GM23338 (cell line): ENCODE results near the gene AVP. TPM values are rescaled to one million over a fixed set of nuclear protein-coding genes. Genes with fewer than 3 reads are reported as not detected.

Experiments
- ATAC-seq: fragments of 200-7000 bp; cut with Tn5 transposase; 3 replicates; pipeline ENCODE4 v1.9.1; 2020
- DNase-seq: peaks from one replicate; pipeline ENCODE4 v3.0.0-alpha.2; 2015; ENCODE audit warnings: low spot score
- H2AFZ ChIP-seq: fragments of 200-600 bp; sonication (generic); 2 replicates; pipeline ENCODE4 v1.8.0; 2016; ENCODE audit warnings: antibody characterized with exemption, mild to moderate bottlenecking, moderate library complexity
- H3F3A ChIP-seq: fragments of 200-600 bp; sonication (generic); replicated peaks from 2 replicates; pipeline ENCODE4 v1.8.0; 2017; ENCODE audit warnings: antibody characterized with exemption, mixed run types, low read depth
- H3K27ac ChIP-seq: fragments of 200-600 bp; sonication (generic); 2 replicates; pipeline ENCODE4 v1.6.1; 2016; ENCODE audit warnings: low read depth
- H3K27me3 ChIP-seq: fragments of 200-600 bp; sonication (generic); 2 replicates; pipeline ENCODE4 v1.8.0; 2016; ENCODE audit warnings: mild to moderate bottlenecking, mixed run types, moderate library complexity; ENCODE audit not compliant: insufficient read depth
- H3K36me3 ChIP-seq: fragments of 200-600 bp; sonication (generic); 2 replicates; pipeline ENCODE4 v1.8.0; 2016; ENCODE audit warnings: mild to moderate bottlenecking; ENCODE audit not compliant: insufficient read depth
- H3K4me1 ChIP-seq: fragments of 200-600 bp; sonication (generic); 2 replicates; pipeline ENCODE4 v1.8.0; 2016; ENCODE audit warnings: mild to moderate bottlenecking, moderate library complexity; ENCODE audit not compliant: insufficient read depth
- H3K4me2 ChIP-seq: fragments of 200-600 bp; sonication (generic); 2 replicates; pipeline ENCODE4 v1.7.1; 2017; ENCODE audit warnings: mixed run types
- H3K4me3 ChIP-seq: fragments of 200-600 bp; sonication (generic); 2 replicates; pipeline ENCODE4 v1.6.1; 2016; ENCODE audit warnings: mixed run types
- H3K79me2 ChIP-seq: fragments of 200-600 bp; sonication (generic); replicated peaks from 2 replicates; pipeline ENCODE4 v1.8.0; 2017; ENCODE audit warnings: mild to moderate bottlenecking; ENCODE audit not compliant: insufficient read depth
- H3K9me2 ChIP-seq: fragments of 200-600 bp; sonication (generic); 2 replicates; pipeline ENCODE4 v1.8.0; 2017; ENCODE audit not compliant: insufficient read depth
- H4K20me1 ChIP-seq: fragments of 200-600 bp; sonication (generic); replicated peaks from 2 replicates; pipeline ENCODE4 v1.8.0; 2017; ENCODE audit warnings: mild to moderate bottlenecking; ENCODE audit not compliant: insufficient read depth
- H3K27ac Mint-ChIP-seq: 2 replicates; pipeline ENCODE4 v1.8.0; 2020; ENCODE audit warnings: inconsistent platforms, mild to moderate bottlenecking, moderate library complexity, mixed read lengths
- H3K27me3 Mint-ChIP-seq: 3 replicates; pipeline ENCODE4 v1.8.0; 2022; ENCODE audit warnings: low read depth, mild to moderate bottlenecking, moderate library complexity, mixed read lengths, inconsistent platforms; ENCODE audit not compliant: insufficient read depth, poor library complexity
- H3K36me3 Mint-ChIP-seq: 3 replicates; pipeline ENCODE4 v1.8.0; 2021; ENCODE audit warnings: low read depth, mild to moderate bottlenecking, inconsistent platforms, moderate library complexity, mixed read lengths
- H3K4me1 Mint-ChIP-seq: 3 replicates; pipeline ENCODE4 v1.8.0; 2020; ENCODE audit warnings: mild to moderate bottlenecking, inconsistent platforms, mixed read lengths
- H3K4me3 Mint-ChIP-seq: 3 replicates; pipeline ENCODE4 v1.8.0; 2021; ENCODE audit warnings: moderate library complexity, mild to moderate bottlenecking, inconsistent platforms, mixed read lengths
- H3K9me3 Mint-ChIP-seq: 3 replicates; pipeline ENCODE4 v1.8.0; 2020; ENCODE audit warnings: moderate library complexity, mild to moderate bottlenecking, inconsistent platforms, mixed read lengths
- CREB1 ChIP-seq: fragments of 250-450 bp; sonication (Bioruptor Pico); IDR thresholded peaks from 2 replicates; pipeline ENCODE4 v1.5.0; 2020; ENCODE audit warnings: low read depth, mild to moderate bottlenecking, moderate library complexity
- EZH2 ChIP-seq: fragments of 200-600 bp; sonication (generic); IDR thresholded peaks from one replicate; pipeline ENCODE4 v1.8.0; 2017; ENCODE audit warnings: antibody characterized with exemption, mild to moderate bottlenecking, low read depth; ENCODE audit not compliant: unreplicated experiment
- EZH2phosphoT487 ChIP-seq: fragments of 200-600 bp; sonication (generic); IDR thresholded peaks from one replicate; pipeline ENCODE4 v1.8.1; 2018; ENCODE audit warnings: antibody characterized with exemption; ENCODE audit not compliant: unreplicated experiment
- NANOG ChIP-seq: IDR thresholded peaks from 2 replicates; pipeline ENCODE4 v1.6.1; 2016; ENCODE audit warnings: antibody characterized with exemption, borderline replicate concordance
- POLR2AphosphoS5 ChIP-seq: IDR thresholded peaks from 2 replicates; pipeline ENCODE4 v1.6.1; 2016; ENCODE audit warnings: antibody characterized with exemption, low read depth
- STAT1 ChIP-seq: IDR thresholded peaks from one replicate; pipeline ENCODE4 v1.6.1; 2016; ENCODE audit warnings: antibody characterized with exemption; ENCODE audit not compliant: unreplicated experiment
- ZNF331 ChIP-seq: fragments of 250-450 bp; sonication (Bioruptor Pico); IDR thresholded peaks from 2 replicates; pipeline ENCODE4 v1.5.0; 2020; ENCODE audit warnings: low read depth, mild to moderate bottlenecking, moderate library complexity
- long read RNA-seq: library from polyadenylated mRNA; unstranded; transcript quantifications from one replicate; pipeline ENCODE4 v2.0.0, GENCODE V29; 2020; ENCODE audit not compliant: unreplicated experiment
- polyA plus RNA-seq: library from polyadenylated mRNA; unstranded; fragments of >200 nt; fragmentation: Nextera tagmentation; extraction: Ambion mirVana; gene quantifications from 2 replicates; pipeline ENCODE4 v1.2.1, GENCODE V29; 2016
- total RNA-seq: library from RNA; depleted of rRNA; stranded (reverse); fragments of >200 nt; shearing (Covaris generic); gene quantifications from 2 replicates; pipeline ENCODE4 v1.2.3, GENCODE V29; 2014; rRNA removed
- TF ChIP-seq, protein P1 (sequence below): fragments of 250-450 bp; sonication (Bioruptor Pico); IDR thresholded peaks from 2 replicates; pipeline ENCODE4 v1.5.0; 2020; ENCODE audit warnings: mild to moderate bottlenecking, moderate library complexity
- TF ChIP-seq, protein P2 (sequence below): IDR thresholded peaks from one replicate; pipeline ENCODE4 v1.6.1; 2018; ENCODE audit warnings: antibody characterized with exemption; ENCODE audit not compliant: unreplicated experiment

AVP gene, protein sequence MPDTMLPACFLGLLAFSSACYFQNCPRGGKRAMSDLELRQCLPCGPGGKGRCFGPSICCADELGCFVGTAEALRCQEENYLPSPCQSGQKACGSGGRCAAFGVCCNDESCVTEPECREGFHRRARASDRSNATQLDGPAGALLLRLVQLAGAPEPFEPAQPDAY
- not detected in 2 replicates for total RNA-seq
- 0.60 and 1.4 TPM in 2 replicates for polyA plus RNA-seq
- long read RNA-seq: 0 reads

DNA sequence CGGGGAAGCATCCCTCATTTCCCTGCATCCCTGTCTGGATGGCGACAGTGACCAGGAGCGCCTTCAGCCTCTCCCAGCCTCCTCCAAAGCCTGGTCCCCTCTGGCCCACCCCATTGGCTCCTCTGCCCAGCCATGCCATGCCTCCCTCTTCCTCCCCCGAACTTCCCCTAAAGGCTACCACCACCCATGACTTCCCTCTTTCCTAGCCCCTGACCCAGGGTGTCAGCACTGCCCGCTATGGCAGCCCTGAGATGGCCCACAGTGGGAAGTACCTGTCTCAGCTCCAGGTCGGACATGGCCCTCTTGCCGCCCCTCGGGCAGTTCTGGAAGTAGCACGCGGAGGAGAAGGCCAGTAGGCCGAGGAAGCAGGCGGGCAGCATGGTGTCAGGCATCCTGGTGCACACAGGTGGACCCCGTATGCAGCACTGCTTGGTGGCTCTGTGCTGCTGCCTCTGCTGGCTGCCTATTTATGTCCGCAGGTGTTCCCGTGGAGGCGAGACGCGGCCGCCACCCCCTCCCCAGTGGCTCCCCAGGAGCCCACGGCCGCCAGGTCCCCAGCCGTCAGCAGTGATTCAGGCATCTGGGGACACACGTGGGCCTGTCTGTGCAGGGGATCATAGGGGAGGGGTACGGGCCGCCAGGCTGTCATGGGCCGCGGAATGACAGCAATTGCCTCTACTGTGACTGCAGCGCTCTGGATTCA, at the start of gene AVP:
AVP (minus strand) TSS at position 442 of the 703 bp plus-strand sequence; CDS start at position 392, 50 bp downstream.
- Histone ChIP-seq H3K36me3 (no peaks in the 10 kb centered on the region), H3K27me3 (peaks cover 53% of the 10 kb centered on the region), H4K20me1 (no peaks in the 10 kb centered on the region), H3F3A (no peaks in the 10 kb centered on the region), H3K4me3 (peak within 1 kb of the TSS; percentile 61), H2AFZ (peak within 1 kb of the TSS; percentile 96), H3K9me2 (no peaks in the 10 kb centered on the region), H3K4me2 (peak within 1 kb of the TSS; percentile 82), H3K4me1 (peaks cover 4% of the 10 kb centered on the region; the same call in 1 of the 2 replicates), H3K79me2 (no peaks in the 10 kb centered on the region), H3K27ac (no peak within 1 kb of the TSS)
- ATAC-seq (no peak), DNase-seq (no peak)
- H3K9me3 Mint-ChIP-seq: no peaks in the 10 kb centered on the region
- H3K27me3 Mint-ChIP-seq: peaks cover 49% of the 10 kb centered on the region
- TF ChIP-seq POLR2AphosphoS5 (no peak), CREB1 (CRISPR knock-in tag) (no peak), ZNF331 (CRISPR knock-in tag) (no peak), NANOG (no peak)
- H3K36me3 Mint-ChIP-seq: no peaks in the 10 kb centered on the region
- H3K27ac Mint-ChIP-seq: no peak within 1 kb of the TSS
- peaks cover 3% of the 10 kb centered on the region; the same call in 1 of the 3 replicates for H3K4me1 Mint-ChIP-seq
- H3K4me3 Mint-ChIP-seq: peak within 1 kb of the TSS; percentile 57

DNA sequence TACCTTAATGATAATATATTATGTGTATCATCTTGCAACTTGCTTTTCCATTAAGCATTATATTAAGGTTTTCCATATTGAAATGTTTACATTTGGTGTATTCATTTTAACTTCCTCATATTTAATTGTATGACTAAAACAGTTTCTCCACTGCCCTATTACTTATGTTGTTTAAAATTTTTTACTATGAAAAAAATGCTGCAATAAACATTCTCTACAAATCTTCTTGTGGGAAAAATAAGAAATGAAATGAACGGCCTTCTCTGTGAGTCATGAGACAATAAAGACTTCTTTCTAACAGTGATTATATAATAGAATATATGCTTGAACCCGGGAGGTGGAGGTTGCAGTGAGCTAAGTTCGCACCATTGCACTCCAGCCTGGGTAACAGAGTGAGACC, 49.6 kb upstream of the AVP start:
- Histone ChIP-seq H3K27ac (no peak overlapping the region), H3F3A (no peaks in the 10 kb centered on the region), H3K9me2 (no peaks in the 10 kb centered on the region), H2AFZ (no peak overlapping the region), H3K4me2 (no peak overlapping the region), H3K4me3 (no peak overlapping the region), H3K79me2 (no peaks in the 10 kb centered on the region), H3K4me1 (no peaks in the 10 kb centered on the region), H3K27me3 (no peaks in the 10 kb centered on the region), H4K20me1 (no peaks in the 10 kb centered on the region; the same call in 1 of the 2 replicates), H3K36me3 (no peaks in the 10 kb centered on the region)
- no peaks in the 10 kb centered on the region for H3K4me1 Mint-ChIP-seq
- no peaks in the 10 kb centered on the region for H3K36me3 Mint-ChIP-seq
- ATAC-seq: no peak
- no peak overlapping the region for H3K27ac Mint-ChIP-seq
- H3K9me3 Mint-ChIP-seq: no peaks in the 10 kb centered on the region
- peaks cover 2% of the 10 kb centered on the region for H3K27me3 Mint-ChIP-seq
- DNase-seq: no peak
- H3K4me3 Mint-ChIP-seq: no peak overlapping the region
- TF ChIP-seq, protein P1, sequence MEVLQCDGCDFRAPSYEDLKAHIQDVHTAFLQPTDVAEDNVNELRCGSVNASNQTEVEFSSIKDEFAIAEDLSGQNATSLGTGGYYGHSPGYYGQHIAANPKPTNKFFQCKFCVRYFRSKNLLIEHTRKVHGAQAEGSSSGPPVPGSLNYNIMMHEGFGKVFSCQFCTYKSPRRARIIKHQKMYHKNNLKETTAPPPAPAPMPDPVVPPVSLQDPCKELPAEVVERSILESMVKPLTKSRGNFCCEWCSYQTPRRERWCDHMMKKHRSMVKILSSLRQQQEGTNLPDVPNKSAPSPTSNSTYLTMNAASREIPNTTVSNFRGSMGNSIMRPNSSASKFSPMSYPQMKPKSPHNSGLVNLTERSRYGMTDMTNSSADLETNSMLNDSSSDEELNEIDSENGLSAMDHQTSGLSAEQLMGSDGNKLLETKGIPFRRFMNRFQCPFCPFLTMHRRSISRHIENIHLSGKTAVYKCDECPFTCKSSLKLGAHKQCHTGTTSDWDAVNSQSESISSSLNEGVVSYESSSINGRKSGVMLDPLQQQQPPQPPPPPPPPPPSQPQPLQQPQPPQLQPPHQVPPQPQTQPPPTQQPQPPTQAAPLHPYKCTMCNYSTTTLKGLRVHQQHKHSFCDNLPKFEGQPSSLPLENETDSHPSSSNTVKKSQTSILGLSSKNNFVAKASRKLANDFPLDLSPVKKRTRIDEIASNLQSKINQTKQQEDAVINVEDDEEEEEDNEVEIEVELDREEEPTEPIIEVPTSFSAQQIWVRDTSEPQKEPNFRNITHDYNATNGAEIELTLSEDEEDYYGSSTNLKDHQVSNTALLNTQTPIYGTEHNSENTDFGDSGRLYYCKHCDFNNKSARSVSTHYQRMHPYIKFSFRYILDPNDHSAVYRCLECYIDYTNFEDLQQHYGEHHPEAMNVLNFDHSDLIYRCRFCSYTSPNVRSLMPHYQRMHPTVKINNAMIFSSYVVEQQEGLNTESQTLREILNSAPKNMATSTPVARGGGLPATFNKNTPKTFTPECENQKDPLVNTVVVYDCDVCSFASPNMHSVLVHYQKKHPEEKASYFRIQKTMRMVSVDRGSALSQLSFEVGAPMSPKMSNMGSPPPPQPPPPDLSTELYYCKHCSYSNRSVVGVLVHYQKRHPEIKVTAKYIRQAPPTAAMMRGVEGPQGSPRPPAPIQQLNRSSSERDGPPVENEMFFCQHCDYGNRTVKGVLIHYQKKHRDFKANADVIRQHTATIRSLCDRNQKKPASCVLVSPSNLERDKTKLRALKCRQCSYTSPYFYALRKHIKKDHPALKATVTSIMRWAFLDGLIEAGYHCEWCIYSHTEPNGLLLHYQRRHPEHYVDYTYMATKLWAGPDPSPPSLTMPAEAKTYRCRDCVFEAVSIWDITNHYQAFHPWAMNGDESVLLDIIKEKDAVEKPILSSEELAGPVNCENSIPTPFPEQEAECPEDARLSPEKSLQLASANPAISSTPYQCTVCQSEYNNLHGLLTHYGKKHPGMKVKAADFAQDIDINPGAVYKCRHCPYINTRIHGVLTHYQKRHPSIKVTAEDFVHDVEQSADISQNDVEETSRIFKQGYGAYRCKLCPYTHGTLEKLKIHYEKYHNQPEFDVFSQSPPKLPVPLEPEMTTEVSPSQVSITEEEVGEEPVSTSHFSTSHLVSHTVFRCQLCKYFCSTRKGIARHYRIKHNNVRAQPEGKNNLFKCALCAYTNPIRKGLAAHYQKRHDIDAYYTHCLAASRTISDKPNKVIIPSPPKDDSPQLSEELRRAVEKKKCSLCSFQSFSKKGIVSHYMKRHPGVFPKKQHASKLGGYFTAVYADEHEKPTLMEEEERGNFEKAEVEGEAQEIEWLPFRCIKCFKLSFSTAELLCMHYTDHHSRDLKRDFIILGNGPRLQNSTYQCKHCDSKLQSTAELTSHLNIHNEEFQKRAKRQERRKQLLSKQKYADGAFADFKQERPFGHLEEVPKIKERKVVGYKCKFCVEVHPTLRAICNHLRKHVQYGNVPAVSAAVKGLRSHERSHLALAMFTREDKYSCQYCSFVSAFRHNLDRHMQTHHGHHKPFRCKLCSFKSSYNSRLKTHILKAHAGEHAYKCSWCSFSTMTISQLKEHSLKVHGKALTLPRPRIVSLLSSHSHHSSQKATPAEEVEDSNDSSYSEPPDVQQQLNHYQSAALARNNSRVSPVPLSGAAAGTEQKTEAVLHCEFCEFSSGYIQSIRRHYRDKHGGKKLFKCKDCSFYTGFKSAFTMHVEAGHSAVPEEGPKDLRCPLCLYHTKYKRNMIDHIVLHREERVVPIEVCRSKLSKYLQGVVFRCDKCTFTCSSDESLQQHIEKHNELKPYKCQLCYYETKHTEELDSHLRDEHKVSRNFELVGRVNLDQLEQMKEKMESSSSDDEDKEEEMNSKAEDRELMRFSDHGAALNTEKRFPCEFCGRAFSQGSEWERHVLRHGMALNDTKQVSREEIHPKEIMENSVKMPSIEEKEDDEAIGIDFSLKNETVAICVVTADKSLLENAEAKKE (CRISPR knock-in tag): no peak
- no peak for TF ChIP-seq STAT1
- no peak for TF ChIP-seq NANOG
- no peak for TF ChIP-seq POLR2AphosphoS5
- TF ChIP-seq, protein P2, sequence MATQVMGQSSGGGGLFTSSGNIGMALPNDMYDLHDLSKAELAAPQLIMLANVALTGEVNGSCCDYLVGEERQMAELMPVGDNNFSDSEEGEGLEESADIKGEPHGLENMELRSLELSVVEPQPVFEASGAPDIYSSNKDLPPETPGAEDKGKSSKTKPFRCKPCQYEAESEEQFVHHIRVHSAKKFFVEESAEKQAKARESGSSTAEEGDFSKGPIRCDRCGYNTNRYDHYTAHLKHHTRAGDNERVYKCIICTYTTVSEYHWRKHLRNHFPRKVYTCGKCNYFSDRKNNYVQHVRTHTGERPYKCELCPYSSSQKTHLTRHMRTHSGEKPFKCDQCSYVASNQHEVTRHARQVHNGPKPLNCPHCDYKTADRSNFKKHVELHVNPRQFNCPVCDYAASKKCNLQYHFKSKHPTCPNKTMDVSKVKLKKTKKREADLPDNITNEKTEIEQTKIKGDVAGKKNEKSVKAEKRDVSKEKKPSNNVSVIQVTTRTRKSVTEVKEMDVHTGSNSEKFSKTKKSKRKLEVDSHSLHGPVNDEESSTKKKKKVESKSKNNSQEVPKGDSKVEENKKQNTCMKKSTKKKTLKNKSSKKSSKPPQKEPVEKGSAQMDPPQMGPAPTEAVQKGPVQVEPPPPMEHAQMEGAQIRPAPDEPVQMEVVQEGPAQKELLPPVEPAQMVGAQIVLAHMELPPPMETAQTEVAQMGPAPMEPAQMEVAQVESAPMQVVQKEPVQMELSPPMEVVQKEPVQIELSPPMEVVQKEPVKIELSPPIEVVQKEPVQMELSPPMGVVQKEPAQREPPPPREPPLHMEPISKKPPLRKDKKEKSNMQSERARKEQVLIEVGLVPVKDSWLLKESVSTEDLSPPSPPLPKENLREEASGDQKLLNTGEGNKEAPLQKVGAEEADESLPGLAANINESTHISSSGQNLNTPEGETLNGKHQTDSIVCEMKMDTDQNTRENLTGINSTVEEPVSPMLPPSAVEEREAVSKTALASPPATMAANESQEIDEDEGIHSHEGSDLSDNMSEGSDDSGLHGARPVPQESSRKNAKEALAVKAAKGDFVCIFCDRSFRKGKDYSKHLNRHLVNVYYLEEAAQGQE: no peak
- TF ChIP-seq EZH2phosphoT487: no peak
- no peak for TF ChIP-seq EZH2
- TF ChIP-seq CREB1 (CRISPR knock-in tag): no peak
